Fibroblast of villous mesenchyme (primary cell): ENCODE results near the gene JAKMIP3. TPM values are rescaled to one million over a fixed set of nuclear protein-coding genes. Genes with fewer than 3 reads are reported as not detected.

ENCODE experiments used
- DNase-seq: peaks from one replicate; pipeline ENCODE4 v3.0.0-alpha.2; 2010; ENCODE audit warnings: low read depth
- H3K4me3 ChIP-seq: 2 replicates; pipeline ENCODE4 v1.5.1; 2011; ENCODE audit warnings: low read depth, mild to moderate bottlenecking, low read length
- CTCF ChIP-seq: IDR thresholded peaks from 2 replicates; pipeline ENCODE4 v1.5.1; 2012; ENCODE audit warnings: low read depth, mild to moderate bottlenecking, low read length; ENCODE audit not compliant: insufficient read depth
- total RNA-seq: library from RNA; depleted of rRNA; stranded (reverse); fragments of >200 nt; gene quantifications from 2 replicates; pipeline ENCODE4 v1.2.3, GENCODE V29; 2012

Gene JAKMIP3
- total RNA-seq, 1 donor = 0.43 TPM

- no peak overlapping the region for H3K4me3 ChIP-seq
- DNase-seq = no peak
- no peak for TF ChIP-seq CTCF
These were observed 17.5 kb upstream of the JAKMIP3 start for GRCh38 chr10:132048294-132048667.

GRCh38 chr10:132050191-132050590 is 15.6 kb upstream of the JAKMIP3 start:
- no peak overlapping the region for H3K4me3 ChIP-seq
- no peak for TF ChIP-seq CTCF
- DNase-seq = no peak

- DNase-seq = no peak
- no peak for TF ChIP-seq CTCF
- H3K4me3 ChIP-seq = no peak overlapping the region
These were observed 13.6 kb upstream of the JAKMIP3 start for GRCh38 chr10:132052124-132052523.

- TF ChIP-seq CTCF = no peak
- DNase-seq = no peak
- no peak overlapping the region for H3K4me3 ChIP-seq
These were observed 11.2 kb upstream of the JAKMIP3 start for GRCh38 chr10:132054564-132054963.

- no peak for TF ChIP-seq CTCF
These were observed 10.1 kb upstream of the JAKMIP3 start for GRCh38 chr10:132055616-132056015.

GRCh38 chr10:132056663-132057062 is 9.1 kb upstream of the JAKMIP3 start:
- H3K4me3 ChIP-seq = no peak overlapping the region
- TF ChIP-seq CTCF = no peak
- no peak for DNase-seq

More at GRCh38 chr10:132055616-132056015, 10.1 kb upstream of the JAKMIP3 start:
- DNase-seq = no peak
- H3K4me3 ChIP-seq = no peak overlapping the region

GRCh38 chr10:132057191-132057681 is 8.5 kb upstream of the JAKMIP3 start:
- H3K4me3 ChIP-seq = no peak overlapping the region
- no peak for DNase-seq
- no peak for TF ChIP-seq CTCF
